ENCODE measurements around the gene ERICH6B. TPM values are rescaled to one million over a fixed set of nuclear protein-coding genes. Genes with fewer than 3 reads are reported as not detected.

ERICH6B gene
- total RNA-seq, 1 donor from 2014 or later, result not detected

DNA sequence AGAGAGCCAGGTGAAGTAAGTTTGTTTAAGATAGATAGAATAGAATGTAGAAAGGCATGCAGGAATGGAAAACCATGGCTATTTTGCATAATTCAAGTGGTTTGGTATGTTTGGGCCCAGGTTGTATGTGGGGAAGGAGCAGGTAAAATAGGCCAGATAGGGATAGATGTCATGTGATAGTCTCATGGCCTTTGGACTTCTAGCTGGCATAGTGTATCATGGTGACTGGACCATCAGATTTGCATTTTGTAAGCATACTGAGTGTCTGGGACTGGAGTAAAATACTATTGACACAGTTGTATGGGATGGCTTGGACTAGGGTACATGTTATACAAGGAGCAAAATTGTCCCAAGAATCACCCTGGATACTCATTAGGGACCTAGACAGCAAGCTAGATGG lies 111.9 kb downstream of the ERICH6B start:
- no peak for DNase-seq (ENCODE audit: low spot score, unreplicated experiment)
- Mint-ChIP-seq H3K4me1 (ENCODE audit: low read depth) (peaks cover 2% of the 10 kb centered on the region), H3K9me3 (ENCODE audit: low read depth) (peaks cover 5% of the 10 kb centered on the region), H3K27me3 (no peaks in the 10 kb centered on the region), H3K27ac (no peak overlapping the region), H3K4me3 (ENCODE audit: low read depth) (no peak overlapping the region), H3K36me3 (ENCODE audit: insufficient read depth) (peaks cover 25% of the 10 kb centered on the region)
- TF ChIP-seq, protein P1, sequence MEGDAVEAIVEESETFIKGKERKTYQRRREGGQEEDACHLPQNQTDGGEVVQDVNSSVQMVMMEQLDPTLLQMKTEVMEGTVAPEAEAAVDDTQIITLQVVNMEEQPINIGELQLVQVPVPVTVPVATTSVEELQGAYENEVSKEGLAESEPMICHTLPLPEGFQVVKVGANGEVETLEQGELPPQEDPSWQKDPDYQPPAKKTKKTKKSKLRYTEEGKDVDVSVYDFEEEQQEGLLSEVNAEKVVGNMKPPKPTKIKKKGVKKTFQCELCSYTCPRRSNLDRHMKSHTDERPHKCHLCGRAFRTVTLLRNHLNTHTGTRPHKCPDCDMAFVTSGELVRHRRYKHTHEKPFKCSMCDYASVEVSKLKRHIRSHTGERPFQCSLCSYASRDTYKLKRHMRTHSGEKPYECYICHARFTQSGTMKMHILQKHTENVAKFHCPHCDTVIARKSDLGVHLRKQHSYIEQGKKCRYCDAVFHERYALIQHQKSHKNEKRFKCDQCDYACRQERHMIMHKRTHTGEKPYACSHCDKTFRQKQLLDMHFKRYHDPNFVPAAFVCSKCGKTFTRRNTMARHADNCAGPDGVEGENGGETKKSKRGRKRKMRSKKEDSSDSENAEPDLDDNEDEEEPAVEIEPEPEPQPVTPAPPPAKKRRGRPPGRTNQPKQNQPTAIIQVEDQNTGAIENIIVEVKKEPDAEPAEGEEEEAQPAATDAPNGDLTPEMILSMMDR (IDR thresholded peaks at IDR 0.05; ENCODE audit: unreplicated experiment), result no peak

DNA sequence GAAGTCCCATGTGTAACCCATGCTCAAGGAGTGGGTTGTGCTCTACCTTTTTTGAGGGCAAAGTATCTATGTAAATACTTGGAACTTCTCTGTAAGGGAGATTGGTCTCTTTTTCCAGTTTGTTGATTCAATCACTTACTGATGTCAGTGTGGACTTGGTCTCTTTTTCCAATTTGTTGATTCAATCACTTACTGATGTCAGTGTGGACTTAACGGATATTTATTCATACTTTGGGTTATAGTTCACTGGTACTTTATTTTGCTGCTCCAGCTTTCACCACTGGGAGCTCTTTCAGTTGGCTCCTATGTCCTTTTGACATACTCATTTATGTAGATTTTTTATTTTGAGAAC lies 114.4 kb downstream of the ERICH6B start:
- peak overlapping the region; percentile 51 for H3K27ac Mint-ChIP-seq
- H3K36me3 Mint-ChIP-seq (ENCODE audit: insufficient read depth), result peaks cover 37% of the 10 kb centered on the region
- peaks cover 7% of the 10 kb centered on the region for H3K9me3 Mint-ChIP-seq (ENCODE audit: low read depth)
- H3K27me3 Mint-ChIP-seq, result no peaks in the 10 kb centered on the region
- no peak for DNase-seq (ENCODE audit: low spot score, unreplicated experiment)
- no peaks in the 10 kb centered on the region for H3K4me1 Mint-ChIP-seq (ENCODE audit: low read depth)
- H3K4me3 Mint-ChIP-seq (ENCODE audit: low read depth), result no peak overlapping the region
- TF ChIP-seq, protein P1 (IDR thresholded peaks at IDR 0.05; ENCODE audit: unreplicated experiment), result no peak

DNA sequence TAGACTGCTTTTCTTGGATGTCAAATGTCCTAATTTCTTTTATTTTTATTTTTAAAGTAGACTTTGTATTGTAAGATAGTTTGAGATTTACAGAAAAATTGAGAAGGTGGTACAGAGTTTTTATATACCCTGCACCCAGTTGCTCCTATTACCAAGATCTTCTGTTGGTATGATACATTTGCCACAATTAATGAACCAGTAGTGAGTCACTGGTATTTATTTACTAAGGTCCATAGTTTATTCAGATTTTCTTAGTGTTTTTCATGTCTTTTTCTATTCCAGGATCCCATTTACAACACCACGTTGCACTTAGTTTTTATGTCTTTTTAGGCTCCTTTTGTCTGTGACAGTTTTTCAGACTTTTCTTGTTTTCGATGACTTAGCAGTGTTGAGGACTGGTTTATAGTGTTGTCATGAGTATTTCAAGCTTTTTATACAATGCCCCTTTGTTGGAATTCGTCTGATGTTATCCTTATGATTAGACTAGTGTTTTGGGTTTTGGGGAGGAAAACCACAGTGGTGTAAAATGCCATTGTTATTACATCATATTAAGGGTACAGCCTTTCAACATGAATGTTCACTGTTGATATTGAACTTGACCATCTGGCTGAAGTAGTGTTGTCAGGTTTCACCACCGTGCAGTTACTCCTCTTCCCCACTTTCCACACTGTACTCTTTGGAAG lies 114.9 kb downstream of the ERICH6B start:
- no peaks in the 10 kb centered on the region for H3K27me3 Mint-ChIP-seq
- H3K36me3 Mint-ChIP-seq (ENCODE audit: insufficient read depth), result peaks cover 35% of the 10 kb centered on the region
- H3K4me3 Mint-ChIP-seq (ENCODE audit: low read depth), result no peak overlapping the region
- no peaks in the 10 kb centered on the region for H3K4me1 Mint-ChIP-seq (ENCODE audit: low read depth)
- TF ChIP-seq, protein P1 (IDR thresholded peaks at IDR 0.05; ENCODE audit: unreplicated experiment), result no peak
- DNase-seq (ENCODE audit: low spot score, unreplicated experiment), result no peak
- peak overlapping the region; percentile 51 for H3K27ac Mint-ChIP-seq
- H3K9me3 Mint-ChIP-seq (ENCODE audit: low read depth), result peaks cover 7% of the 10 kb centered on the region

DNA sequence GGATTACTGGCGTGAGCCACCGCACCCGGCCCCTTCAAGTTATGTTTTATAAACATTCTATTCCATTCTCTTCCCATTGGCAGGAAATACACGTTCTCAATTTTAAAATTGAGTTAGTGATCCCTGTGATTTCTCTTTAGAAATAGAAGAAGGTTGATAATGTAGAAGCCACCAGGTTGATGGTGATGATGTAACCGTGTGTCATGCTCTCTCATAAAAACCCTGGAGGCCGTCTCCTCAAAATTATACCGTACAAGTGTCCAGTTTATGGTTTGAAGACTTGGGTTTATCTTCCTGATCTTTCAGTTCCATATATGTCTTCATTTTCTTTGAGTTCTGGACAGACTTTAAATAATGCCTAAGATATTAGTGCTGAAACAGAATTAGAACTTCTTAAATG lies 118.6 kb downstream of the ERICH6B start:
- peaks cover 7% of the 10 kb centered on the region for H3K9me3 Mint-ChIP-seq (ENCODE audit: low read depth)
- no peaks in the 10 kb centered on the region for H3K27me3 Mint-ChIP-seq
- no peak for DNase-seq (ENCODE audit: low spot score, unreplicated experiment)
- peaks cover 30% of the 10 kb centered on the region for H3K36me3 Mint-ChIP-seq (ENCODE audit: insufficient read depth)
- TF ChIP-seq, protein P1 (IDR thresholded peaks at IDR 0.05; ENCODE audit: unreplicated experiment), result no peak
- no peaks in the 10 kb centered on the region for H3K4me1 Mint-ChIP-seq (ENCODE audit: low read depth)
- no peak overlapping the region for H3K4me3 Mint-ChIP-seq (ENCODE audit: low read depth)
- H3K27ac Mint-ChIP-seq, result no peak overlapping the region

DNA sequence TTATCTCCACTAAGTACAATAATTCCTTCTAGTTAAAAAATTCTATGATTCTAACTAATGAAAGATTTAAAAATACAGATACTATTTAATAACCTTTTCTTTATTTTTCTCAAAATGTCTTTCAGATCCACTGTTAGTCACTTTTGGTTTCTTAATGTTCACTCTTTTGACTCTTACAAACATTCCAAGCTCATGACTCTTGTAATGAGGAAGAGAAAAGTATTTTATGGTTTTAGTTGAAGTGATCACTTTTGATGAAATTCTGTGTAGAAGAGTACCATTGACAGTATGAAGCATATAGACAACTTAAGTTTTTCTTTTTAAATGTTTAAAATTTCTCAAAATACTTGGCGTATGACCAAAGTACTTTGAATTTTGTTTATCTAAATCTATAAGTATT lies 123.0 kb downstream of the ERICH6B start:
- Mint-ChIP-seq H3K9me3 (ENCODE audit: low read depth) (no peaks in the 10 kb centered on the region), H3K36me3 (ENCODE audit: insufficient read depth) (peaks cover 19% of the 10 kb centered on the region), H3K4me3 (ENCODE audit: low read depth) (no peak overlapping the region), H3K27ac (no peak overlapping the region), H3K27me3 (no peaks in the 10 kb centered on the region), H3K4me1 (ENCODE audit: low read depth) (no peaks in the 10 kb centered on the region)
- TF ChIP-seq, protein P1 (IDR thresholded peaks at IDR 0.05; ENCODE audit: unreplicated experiment), result no peak
- DNase-seq (ENCODE audit: low spot score, unreplicated experiment), result no peak

Other genes starting within 250 kb of the ERICH6B start
- gene SLC25A30, start 197.4 kb downstream of the ERICH6B start, total RNA-seq, result 5.7 and 6.8 TPM in 2 replicates
- gene COG3, start 150.8 kb downstream of the ERICH6B start, total RNA-seq, result 29.6 and 31.6 TPM in 2 replicates
- gene CBY2, start 86.6 kb upstream of the ERICH6B start, total RNA-seq, result not detected in 2 replicates
- not detected in 2 replicates for gene SIAH3, start 236.0 kb upstream of the ERICH6B start, total RNA-seq